ENCODE results near the gene ACSL3.

ACSL3 gene

GRCh38 chr2:222860740-222861410, at the start of gene ACSL3:
Gene ACSL3, plus strand, starts transcription at chr2:222861036. Its CDS starts 47,737 bp downstream, at chr2:222908773.
- no peaks in the 10 kb centered on the region for H3K27me3 ChIP-seq
- TF ChIP-seq CTCF (IDR thresholded peaks at IDR 0.05), result peak in 1 of 2 experiments; percentile 5
- H3K9me3 ChIP-seq, result no peaks in the 10 kb centered on the region
- H3K36me3 ChIP-seq, result no peaks in the 10 kb centered on the region
- peak within 1 kb of the TSS; percentile 76 to 82 for H3K4me3 ChIP-seq
- peak; percentile 97 to 98 for DNase-seq
- intact Hi-C loops (cut with DNase I; ENCODE audit: low total_unique reads), result loop anchor here (1.0 to 5.0 kb wide), 2 partner anchors 157 to 169 kb away; no protein-coding TSS in a partner anchor
- H3K4me1 ChIP-seq, result peaks cover 5 to 40% (median 26%) of the 10 kb centered on the region in 4 donors
- H3K27ac ChIP-seq, result peak within 1 kb of the TSS; percentile 90 to 98

- H3K27ac ChIP-seq, result no peak overlapping the region
- intact Hi-C loops (cut with DNase I; ENCODE audit: low total_unique reads), result no loop called here
- TF ChIP-seq CTCF (IDR thresholded peaks at IDR 0.05), result no peak
Measured at GRCh38 chr2:222811828-222812227, 49.0 kb upstream of the ACSL3 start.

GRCh38 chr2:222813177-222813843, 47.5 kb upstream of the ACSL3 start:
- Histone ChIP-seq H3K27ac (no peak overlapping the region), H3K4me3 (no peak overlapping the region), H3K36me3 (no peaks in the 10 kb centered on the region), H3K9me3 (no peaks in the 10 kb centered on the region), H3K27me3 (no peaks in the 10 kb centered on the region), H3K4me1 (no peaks in the 10 kb centered on the region)
- no peak for TF ChIP-seq CTCF (IDR thresholded peaks at IDR 0.05)
- intact Hi-C loops (cut with DNase I; ENCODE audit: low total_unique reads), result no loop called here
- no peak for DNase-seq

More at GRCh38 chr2:222811828-222812227, 49.0 kb upstream of the ACSL3 start:
- no peak overlapping the region for H3K4me3 ChIP-seq
- H3K9me3 ChIP-seq, result no peaks in the 10 kb centered on the region
- no peaks in the 10 kb centered on the region for H3K36me3 ChIP-seq
- H3K4me1 ChIP-seq, result no peaks in the 10 kb centered on the region
- H3K27me3 ChIP-seq, result no peaks in the 10 kb centered on the region
- no peak for DNase-seq

- H3K4me3 ChIP-seq, result no peak overlapping the region
- no peaks in the 10 kb centered on the region for H3K36me3 ChIP-seq
- H3K9me3 ChIP-seq, result no peaks in the 10 kb centered on the region
- intact Hi-C loops (cut with DNase I; ENCODE audit: low total_unique reads), result no loop called here
- no peaks in the 10 kb centered on the region for H3K27me3 ChIP-seq
- no peak for TF ChIP-seq CTCF (IDR thresholded peaks at IDR 0.05)
- no peak overlapping the region for H3K27ac ChIP-seq
- DNase-seq, result no peak
- H3K4me1 ChIP-seq, result no peaks in the 10 kb centered on the region
Measured at GRCh38 chr2:222819722-222820333, 41.0 kb upstream of the ACSL3 start.

GRCh38 chr2:222823183-222823930, 37.5 kb upstream of the ACSL3 start:
- Histone ChIP-seq H3K4me3 (no peak overlapping the region), H3K9me3 (no peaks in the 10 kb centered on the region), H3K36me3 (no peaks in the 10 kb centered on the region), H3K27me3 (no peaks in the 10 kb centered on the region), H3K4me1 (no peaks in the 10 kb centered on the region), H3K27ac (no peak overlapping the region)
- DNase-seq, result no peak
- intact Hi-C loops (cut with DNase I; ENCODE audit: low total_unique reads), result no loop called here
- TF ChIP-seq CTCF (IDR thresholded peaks at IDR 0.05), result no peak
